Globus pallidus (tissue), 1 donor: Measurements from ENCODE around the gene LYPD6B.

Experiments used
- DNase-seq: peaks from one replicate; pipeline ENCODE4 v3.0.0-alpha.2; 2015; ENCODE audit warnings: low spot score

LYPD6B gene

DNA sequence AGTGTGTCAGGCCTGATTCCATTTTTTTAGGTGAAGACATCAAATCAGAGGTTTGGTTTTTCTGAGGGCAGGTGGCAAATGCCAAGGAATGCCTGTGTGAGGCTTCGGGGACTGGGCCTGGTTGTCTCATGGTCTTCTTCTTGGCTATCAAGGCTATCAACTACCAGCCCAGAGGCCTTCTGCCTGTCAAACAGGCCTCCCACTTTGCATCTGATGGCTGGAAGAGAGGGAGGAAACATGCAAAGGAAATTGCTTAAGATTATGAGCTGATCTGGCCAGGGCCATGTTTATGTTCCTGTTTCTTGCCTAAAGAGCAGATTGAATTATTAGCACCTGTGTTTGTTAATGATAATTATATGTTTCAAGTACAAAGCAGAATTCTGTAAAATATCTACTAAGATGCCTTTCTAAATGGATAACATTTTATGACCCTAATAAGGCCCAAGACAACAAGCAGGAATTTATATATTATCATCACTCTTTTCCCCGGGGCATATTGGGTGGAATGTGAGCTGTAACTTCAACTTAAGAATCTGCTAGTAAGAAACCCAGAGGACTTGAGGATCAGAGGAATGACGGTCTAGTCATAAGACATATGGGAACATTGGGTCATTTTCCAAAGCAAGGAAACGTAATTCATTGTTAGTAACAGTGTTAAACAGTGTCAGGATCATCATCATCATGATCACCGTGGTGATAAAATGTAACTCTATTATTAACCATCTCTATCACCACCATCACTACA is 123.2 kb downstream of the LYPD6B start:
- peak; percentile 26 for DNase-seq

DNA sequence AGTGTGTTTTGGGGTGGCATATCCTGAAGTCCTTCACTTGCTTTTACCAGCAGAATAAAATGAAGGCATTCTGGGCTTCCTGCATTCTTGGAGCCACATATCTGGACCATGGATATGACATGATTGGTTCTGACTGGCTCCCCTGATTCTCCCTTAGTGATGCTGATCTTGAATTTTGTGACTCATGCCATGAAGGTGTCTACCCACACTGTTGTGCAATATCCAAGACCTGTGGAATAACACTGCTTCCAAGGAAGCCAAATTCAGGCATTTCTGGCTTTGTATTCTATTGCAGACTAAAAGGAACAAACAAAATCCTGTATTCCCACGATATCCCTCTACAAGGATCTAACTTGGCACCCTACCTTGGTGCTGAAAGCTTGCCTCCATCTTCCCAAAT is 125.8 kb downstream of the LYPD6B start:
- DNase-seq: no peak

DNA sequence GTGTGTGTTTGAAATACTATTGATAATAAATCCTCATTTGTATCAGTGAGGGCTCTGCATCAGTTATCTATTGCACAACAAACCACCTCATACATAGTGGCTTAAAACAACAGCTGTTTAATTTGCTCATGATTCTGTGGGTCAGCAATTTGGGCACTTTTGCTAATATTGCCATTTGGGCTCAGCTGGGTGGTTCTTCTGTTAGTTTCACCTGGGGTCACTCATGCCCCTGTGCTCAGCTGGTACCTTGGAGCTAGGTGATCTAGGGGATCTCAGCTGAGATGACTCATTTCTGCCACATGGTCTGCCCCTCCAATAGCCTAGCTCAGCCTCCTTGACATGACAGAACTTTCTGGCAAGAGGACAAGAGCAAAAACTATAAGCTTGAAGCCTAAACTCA is 126.3 kb downstream of the LYPD6B start:
- no peak for DNase-seq

DNA sequence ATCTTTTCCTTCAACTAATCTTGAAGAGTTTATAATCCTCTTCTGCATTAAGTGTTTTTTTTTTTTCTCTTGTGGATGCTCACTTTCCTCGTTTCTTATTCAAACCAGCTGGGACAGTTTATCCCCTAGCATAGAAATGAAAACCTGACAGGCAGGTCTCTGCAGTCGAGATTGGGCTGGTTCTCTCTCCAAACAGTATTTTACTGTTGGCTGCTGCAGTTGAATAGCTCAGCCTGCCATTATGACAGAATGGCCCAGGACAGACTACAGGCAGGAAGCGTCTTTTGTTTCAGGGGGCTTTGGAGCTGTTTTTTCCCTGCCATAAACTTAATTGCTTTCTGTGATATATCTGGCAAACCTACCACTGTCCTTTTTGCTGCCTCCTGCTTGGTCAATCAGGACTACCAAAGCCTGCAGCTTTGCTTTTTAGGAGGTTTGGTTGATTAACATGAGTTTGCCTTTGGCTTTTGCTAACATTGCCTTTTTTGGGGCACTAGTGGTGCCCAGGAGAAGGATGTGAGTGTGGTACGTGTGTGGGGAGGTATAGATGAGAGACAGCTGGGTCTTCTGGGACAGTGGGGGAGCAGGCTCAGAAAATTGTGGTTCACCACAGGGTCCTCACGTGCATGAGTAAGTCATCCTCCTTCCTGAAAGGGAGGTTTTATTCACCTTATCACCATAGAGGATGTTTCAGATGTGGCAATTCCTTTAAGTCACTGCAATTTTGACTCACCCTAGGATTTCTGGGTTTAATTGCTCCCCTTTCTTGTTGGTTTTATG is 128.7 kb downstream of the LYPD6B start:
- DNase-seq: no peak

DNA sequence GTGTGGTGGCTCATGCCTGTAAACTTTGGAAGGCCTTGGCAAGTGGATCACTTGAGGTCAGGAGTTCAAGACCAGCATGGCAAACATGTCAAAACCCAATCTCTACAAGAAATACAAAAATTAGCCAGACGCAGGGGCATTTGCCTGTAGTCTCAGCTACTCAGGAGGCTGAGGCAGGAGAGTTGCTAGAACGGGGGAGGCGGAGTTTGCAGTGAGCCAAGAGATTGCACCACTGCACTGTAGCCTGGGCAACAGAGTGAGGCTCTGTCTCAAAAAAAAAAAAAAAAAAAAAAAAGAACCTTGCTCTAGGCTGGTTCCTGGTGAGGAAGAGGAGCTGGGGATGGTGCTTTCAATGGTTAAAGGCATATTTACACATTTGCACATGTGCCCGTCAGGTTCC is 129.4 kb downstream of the LYPD6B start:
- no peak for DNase-seq

DNA sequence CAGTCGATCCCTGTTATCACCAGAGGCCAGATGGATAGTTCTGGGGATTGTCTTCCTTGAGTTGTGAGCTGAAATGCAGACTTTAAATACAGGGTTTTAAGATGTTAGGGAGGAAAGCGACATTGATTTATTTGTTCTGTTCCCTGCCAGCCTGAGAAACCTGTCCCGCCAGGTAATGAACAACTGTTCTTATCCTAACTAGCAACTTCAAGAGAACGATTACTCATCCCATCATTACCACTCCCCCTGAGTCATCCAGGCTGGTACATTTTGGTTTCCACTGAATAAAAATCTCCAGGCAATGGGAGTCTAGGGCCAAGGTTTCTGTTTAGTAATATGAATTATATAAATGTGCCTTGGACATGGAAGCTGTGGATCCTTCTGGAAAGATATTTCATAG is 131.2 kb downstream of the LYPD6B start:
- DNase-seq: no peak

DNA sequence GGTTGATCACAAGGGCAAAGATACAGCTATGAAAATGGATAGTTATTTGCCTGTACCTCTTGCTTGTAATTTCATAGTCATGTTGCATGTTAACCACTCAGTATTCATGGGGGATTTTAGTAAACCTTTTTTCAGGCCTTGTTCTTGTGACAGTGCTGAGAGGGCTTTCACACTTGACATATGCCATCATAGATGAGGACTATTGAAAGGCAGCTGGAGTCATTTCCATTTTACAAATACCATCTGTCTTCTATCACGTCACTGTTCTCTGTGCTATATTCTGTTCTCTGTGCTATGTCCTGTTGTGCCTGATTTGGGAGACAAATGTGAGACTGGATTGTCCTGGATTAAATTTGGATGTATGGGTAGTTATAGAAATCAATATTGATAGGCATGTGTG is 131.7 kb downstream of the LYPD6B start:
- no peak for DNase-seq

DNA sequence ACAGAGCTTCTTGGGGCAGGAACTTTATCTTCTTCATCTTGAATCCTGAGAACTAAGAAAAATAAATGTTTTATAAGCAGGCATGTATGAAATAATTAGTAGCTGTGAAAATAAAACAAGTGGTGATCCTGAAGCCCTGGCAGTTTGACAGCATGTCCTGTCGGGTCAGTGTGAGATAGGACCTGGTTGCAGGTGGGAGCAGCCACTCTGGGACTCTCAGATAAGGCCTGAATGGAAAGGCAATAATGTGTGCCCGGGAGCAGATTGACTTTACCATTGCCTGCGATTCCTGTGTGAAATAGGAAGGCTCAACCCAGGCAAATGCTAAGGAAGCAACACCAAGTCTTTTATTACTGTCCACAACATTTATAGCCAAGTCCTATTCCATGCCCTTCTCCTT is 132.4 kb downstream of the LYPD6B start:
- DNase-seq: no peak

DNA sequence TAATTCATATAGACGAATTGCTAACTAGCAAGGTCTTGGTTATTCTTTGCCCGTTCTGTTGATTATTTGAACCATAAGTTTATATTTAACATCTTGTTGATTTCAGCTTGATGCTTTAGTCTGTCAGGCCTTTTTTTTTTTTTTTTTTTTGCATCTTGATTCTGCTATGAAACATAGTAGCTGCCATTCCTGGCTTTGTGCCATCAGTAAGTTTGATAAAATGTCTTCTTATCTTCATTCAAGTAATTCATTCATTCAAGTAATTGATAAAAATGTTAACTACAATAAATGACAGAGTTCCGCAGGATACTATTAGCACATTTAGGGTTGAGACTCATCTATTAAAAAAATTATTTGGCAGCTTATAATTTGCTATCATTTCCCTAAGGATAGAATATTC is 134.7 kb downstream of the LYPD6B start:
- DNase-seq: no peak

DNA sequence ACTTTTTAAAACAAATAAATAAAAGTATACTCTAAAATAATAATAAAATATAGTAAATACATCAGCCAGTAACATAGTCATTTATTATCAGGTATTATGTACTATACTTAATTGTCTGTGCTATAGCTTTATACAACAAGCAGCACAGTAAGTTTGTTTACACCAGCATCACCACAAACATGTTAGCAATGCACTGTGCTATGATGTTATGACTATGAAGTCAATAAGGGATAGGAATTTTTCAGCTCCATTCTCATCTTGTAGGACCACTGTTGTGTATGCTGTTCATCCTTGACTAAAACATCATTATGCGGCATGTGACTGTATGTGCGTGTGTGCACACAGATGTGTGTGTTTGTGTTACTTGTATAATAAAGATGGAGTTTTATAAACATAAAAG is 137.5 kb downstream of the LYPD6B start:
- DNase-seq: no peak

DNA sequence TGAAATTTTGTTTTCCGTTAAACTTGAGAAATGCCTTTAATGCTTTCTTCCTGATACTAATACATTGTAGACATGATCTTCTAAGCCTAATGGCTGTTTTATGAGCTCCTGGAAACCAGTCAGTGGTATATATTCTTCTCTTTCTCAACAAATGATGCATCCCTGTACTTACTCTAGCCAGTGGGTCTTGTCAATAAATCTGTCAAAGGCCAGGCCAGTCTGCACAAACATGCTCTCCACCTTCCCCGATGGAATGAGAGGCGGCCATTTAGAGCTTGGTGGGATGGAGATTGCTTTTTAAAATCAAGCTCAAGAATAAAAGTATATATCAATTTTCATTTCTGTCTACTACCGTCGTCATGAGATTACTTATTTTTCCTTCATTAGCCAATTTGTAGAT is 140.1 kb downstream of the LYPD6B start:
- DNase-seq: no peak

DNA sequence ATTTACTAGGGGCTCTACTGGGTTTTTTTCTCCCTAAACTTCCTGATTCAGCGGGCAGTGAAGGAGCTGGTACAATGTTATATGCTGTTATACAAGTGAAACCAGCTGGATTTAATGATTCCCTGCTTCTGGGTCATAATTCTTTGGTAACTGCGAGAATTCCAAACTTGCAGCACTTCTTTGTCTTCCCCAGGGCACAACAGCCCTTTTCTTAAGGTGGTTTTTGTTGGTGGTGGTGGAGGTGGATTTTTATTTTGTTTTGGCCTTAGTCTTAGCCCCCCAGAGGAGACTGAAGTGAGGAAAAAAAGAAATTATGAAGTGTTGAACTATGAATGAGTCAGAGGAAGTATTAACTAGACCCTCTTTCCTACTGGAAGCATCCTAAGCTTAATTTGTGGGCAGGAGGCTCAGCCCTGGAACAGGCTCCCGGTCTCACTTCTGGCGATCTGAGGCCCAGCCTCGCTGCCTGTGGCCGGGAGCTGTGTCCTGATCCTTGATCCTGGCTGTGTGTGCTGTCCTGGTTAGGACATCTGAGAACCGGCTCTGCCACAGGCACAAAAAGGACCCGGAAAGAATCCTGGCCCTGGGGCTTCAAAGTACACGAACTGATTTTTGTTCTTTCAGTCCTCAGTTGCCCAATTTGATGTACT is 141.9 kb downstream of the LYPD6B start:
- DNase-seq: no peak

DNA sequence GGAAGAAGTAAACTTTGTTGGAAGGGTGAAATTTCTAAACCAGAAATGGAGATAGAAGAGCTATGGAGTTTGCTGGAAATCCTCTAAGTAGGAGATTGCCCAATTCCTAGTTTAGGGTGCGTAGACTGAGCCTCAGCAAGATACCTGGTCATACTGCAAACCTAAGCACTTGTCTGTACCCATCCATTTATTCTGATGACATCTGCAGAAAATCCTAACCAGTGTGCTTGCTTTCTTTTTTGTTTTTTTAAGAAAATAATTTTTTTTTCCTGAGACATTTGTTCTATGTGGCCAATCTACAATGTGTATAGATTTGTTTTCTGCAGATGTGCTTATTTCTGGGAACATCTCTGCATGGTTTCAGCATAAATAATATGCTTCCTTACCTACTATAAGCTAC is 144.7 kb downstream of the LYPD6B start:
- DNase-seq: no peak

DNA sequence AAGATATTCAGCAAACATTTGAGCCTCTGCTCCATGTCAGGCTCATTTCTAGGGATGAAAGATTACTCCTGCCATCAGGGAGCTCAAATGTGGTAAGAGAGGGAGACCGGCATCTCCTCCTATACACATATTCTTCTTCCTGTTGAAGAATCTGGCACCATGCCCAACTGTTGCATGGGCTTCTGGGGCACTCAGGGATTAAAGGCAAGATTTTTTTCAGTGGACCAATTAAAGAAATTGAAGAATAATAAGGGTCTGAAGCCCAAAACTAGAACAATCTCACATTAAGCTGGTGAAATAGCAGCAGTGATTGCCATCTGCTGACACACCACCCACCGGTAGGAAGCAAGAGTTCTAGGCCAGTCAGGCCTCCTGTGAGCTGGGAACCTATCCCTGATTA is 146.5 kb downstream of the LYPD6B start:
- DNase-seq: no peak

DNA sequence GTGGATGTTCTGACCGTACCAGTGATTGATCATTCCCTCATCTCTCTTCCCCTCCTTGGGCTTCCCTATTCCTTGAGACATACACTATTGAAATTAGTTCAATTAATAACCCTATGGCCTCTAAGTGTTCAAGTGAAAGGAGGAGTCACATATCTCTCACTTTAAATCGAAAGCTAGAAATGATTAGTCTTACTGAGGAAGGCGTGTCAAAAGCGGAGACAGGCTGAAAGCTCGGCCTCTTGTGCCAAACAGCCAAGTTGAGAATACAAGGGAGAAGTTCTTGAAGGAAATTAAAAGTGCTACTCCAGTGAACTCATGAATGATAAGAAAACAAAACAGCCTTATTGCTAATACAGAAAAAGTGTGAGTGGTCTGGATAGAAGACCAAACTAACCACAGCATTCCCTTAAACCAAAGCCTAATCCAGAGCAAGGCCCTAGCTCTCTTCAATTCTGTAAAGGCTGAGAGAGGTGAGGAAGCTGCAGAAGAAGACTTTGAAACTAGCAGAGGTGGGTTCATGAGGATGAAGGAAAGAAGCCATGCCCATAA is 147.5 kb downstream of the LYPD6B start:
- DNase-seq: no peak

DNA sequence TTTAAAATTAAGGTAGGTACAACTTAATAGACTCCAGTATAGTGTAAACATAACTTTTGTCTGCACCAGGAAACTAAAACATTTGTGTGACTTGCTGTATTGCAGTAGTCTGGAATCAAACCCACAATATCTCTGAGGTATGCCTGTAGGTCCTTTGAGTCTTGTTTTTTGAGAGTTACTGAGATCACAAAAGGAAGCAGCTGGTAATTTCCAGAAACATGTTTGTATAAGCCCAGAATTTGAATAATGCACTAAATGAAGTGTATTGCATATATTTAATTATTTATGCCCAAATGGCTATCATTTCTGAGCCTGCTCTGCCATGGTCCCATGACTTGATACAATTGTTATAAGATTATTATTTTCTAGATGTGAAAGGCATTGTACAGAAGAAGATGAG is 148.6 kb downstream of the LYPD6B start:
- no peak for DNase-seq

DNA sequence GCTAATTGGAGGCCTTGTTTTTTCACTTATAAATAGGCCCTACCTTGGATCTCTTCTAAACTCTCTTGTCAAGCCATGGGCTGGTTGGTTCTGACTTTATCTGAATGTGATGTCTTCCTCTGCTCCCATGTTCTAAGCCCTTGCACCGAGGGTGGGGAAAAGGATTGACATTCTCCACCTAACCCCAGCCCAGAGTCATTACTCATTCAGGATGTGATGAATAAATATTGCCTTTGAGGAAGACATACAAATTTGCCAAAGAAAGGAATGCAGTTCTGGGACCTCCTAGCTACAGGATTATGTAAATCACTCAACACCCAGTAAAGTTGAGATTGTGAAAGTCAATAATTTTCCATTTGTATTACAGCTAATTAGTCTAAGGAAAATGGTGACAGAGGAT is 149.8 kb downstream of the LYPD6B start:
- DNase-seq: no peak

DNA sequence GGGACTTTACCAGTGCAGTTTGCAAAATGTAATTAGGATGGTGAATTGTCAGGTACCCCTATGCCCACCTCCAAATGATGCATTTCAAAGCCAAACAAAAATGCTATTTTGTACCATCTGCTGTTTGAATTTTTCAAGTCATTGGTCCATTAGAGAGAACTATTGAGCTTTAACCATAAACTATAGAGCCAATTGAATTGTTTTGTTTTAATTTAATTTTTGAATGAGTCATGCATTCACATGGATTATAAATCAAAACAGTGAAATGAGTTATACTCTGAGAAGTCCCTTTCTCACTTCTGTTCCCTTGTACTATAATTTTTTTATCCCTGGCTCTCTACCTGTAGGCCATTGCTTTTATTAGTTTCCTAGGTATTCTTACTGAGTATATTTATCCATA is 151.3 kb downstream of the LYPD6B start:
- DNase-seq: no peak

DNA sequence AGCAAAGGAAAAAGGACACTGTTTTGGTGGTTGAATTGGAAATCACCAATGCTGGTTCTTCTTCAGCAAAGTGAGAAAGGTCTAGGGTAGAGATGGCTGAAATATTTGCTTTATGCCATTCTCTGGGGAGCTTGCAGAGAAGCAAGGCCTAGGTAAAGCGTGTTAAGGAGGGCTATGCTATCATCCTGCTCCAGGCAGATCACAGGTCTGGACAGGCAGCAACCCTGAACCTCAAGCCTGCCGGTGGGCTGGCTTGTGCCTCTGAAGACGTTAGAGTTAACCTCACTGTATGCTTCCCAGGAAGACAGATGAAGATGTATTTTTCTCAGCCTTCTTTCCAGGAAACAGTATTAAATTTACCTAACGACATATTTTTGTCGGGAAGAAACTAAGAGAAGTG is 153.4 kb downstream of the LYPD6B start:
- DNase-seq: no peak

DNA sequence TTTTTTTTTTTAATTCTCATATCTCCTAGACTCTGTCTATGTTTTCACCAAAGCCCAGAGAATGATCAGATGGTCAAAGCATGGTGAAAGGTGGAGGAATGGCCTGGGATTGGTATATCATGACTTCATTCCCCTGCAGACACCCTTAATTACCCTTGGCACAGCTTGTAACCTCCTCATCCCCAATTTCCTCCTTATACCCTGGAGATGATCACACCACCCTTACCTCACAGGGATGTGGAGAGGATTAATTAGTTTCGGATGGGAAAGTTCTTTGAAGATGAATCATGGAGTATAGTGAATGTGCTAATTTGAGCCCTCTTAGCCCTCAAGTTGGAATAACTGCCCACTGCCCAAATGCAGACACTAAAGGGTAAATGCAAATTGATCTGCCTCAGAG is 153.9 kb downstream of the LYPD6B start:
- DNase-seq: no peak

DNA sequence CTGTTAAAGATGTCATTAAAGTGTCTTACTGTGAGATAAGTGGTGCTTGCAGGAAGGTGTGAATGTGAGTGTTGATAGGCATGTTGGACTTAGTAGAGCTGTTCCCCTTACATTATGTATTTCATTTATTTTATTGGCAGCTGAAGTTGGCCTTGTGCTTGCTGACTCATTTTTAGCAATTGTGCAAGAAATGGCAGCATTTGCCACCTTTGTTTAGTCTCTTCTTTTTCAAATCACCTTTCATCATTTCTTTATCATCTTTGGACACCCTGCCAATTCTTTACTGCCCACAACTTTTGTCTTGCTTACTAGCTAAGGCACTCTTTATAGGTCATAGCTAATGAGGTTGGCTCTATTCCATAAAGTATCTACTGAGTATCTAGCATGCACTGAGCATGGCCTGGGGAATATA is 161.6 kb downstream of the LYPD6B start:
- no peak for DNase-seq

DNA sequence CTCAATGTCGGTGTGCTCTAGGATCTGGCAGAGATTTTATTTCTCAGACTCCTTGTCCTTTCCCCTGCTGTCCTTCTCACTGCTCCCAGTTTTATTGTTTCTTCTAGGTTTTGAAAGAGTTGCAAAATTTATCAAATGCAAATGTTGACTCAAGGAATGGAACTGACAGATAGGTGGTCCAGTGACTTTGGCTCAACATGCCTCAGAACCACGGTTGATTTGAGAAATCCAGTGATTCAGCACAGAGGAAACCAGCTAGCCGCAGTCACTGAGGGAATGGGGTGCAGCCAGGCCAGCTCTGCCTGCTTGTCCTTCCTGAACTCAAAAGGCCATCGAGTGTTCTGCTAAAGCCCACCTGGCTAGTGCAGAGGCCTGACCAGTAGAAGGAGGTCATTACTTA is 166.2 kb downstream of the LYPD6B start:
- no peak for DNase-seq

DNA sequence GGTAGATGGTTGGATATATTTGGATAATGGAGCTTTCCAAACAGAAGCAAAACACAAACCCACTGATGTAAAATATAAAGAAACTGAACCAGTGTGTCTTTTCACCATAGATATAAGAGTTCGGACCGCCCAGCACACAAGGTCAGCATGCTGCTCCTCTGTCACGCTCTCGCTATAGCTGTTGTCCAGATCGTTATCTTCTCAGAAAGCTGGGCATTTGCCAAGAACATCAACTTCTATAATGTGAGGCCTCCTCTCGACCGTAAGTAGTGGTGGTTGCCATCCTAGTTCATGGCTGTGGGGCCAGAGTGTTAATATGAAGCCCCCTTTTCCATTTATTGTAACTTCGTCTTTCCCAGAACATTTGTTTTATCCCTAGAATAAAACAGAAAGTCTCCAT is 166.6 kb downstream of the LYPD6B start:
- DNase-seq: no peak
